Brain microvascular endothelial cell (primary cell): ENCODE results near the gene FOXA3.
"Not testable (repeated sequence)": the region's sequence is repeated elsewhere in the genome, so short reads cannot be mapped to it uniquely, and the experiment has no call there.

Experiments used
- DNase-seq: peaks from one replicate; pipeline ENCODE4 v3.0.0-alpha.2; 2020
- H3K27ac ChIP-seq: fragments of 250-450 bp; sonication (Bioruptor Pico); 2 replicates; pipeline ENCODE4 v1.5.1; 2020; ENCODE audit warnings: mild to moderate bottlenecking, moderate library complexity
- H3K27me3 ChIP-seq: fragments of 250-450 bp; sonication (Bioruptor Pico); replicated peaks from 2 replicates; pipeline ENCODE4 v1.5.1; 2020; ENCODE audit warnings: mild to moderate bottlenecking
- H3K36me3 ChIP-seq: fragments of 250-450 bp; sonication (Bioruptor Pico); replicated peaks from 2 replicates; pipeline ENCODE4 v1.5.1; 2020; ENCODE audit warnings: mild to moderate bottlenecking
- H3K4me3 ChIP-seq: 2 replicates; pipeline ENCODE4 v1.5.1; 2011; ENCODE audit warnings: low read depth, mild to moderate bottlenecking, control low read depth, low read length, moderate library complexity
- CTCF ChIP-seq: IDR thresholded peaks from 2 replicates; pipeline ENCODE4 v1.5.1; 2011; ENCODE audit warnings: low read depth, mild to moderate bottlenecking, moderate library complexity, low read length, control low read depth, inconsistent platforms; ENCODE audit errors: missing control alignments
- in situ Hi-C: cut with HindIII; loops from 2 replicates; pipeline ENCODE4 v1.10.0; 2017; ENCODE audit warnings: low sequenced_read_pairs, low pct_ligation_motif_present

FOXA3 gene

GRCh38 chr19:45865269-45865948 is 1.3 kb downstream of the FOXA3 start:
- DNase-seq: no peak
- no peak for TF ChIP-seq CTCF
- Histone ChIP-seq H3K27me3 (peaks cover 21% of the 10 kb centered on the region), H3K27ac (no peak overlapping the region), H3K36me3 (no peaks in the 10 kb centered on the region), H3K4me3 (no peak overlapping the region)
- in situ Hi-C loops: no loop called here

GRCh38 chr19:45866400-45867176 is 2.5 kb downstream of the FOXA3 start:
- H3K4me3 ChIP-seq: no peak overlapping the region
- H3K27ac ChIP-seq: no peak overlapping the region
- DNase-seq: no peak
- no peak for TF ChIP-seq CTCF
- H3K27me3 ChIP-seq: peaks cover 21% of the 10 kb centered on the region
- no peaks in the 10 kb centered on the region for H3K36me3 ChIP-seq
- in situ Hi-C loops: no loop called here

GRCh38 chr19:45867241-45867640 is 3.1 kb downstream of the FOXA3 start:
- H3K36me3 ChIP-seq, H3K4me3 ChIP-seq, in situ Hi-C loops, H3K27ac ChIP-seq, DNase-seq: not testable (repeated sequence)
- H3K27me3 ChIP-seq: peaks cover 21% of the 10 kb centered on the region

GRCh38 chr19:45870798-45871197 is 6.7 kb downstream of the FOXA3 start:
- Histone ChIP-seq H3K36me3 (no peaks in the 10 kb centered on the region), H3K4me3 (no peak overlapping the region), H3K27me3 (no peaks in the 10 kb centered on the region), H3K27ac (no peak overlapping the region)
- no peak for TF ChIP-seq CTCF
- DNase-seq: no peak
- in situ Hi-C loops: no loop called here

- no peak for TF ChIP-seq CTCF
- H3K27ac ChIP-seq: no peak overlapping the region
- no peaks in the 10 kb centered on the region for H3K27me3 ChIP-seq
- in situ Hi-C loops: no loop called here
- H3K36me3 ChIP-seq: no peaks in the 10 kb centered on the region
- H3K4me3 ChIP-seq: no peak overlapping the region
- DNase-seq: no peak
Observed at GRCh38 chr19:45872095-45872919, 8.2 kb downstream of the FOXA3 start.

GRCh38 chr19:45873219-45873772 is 9.2 kb downstream of the FOXA3 start:
- in situ Hi-C loops: no loop called here
- no peaks in the 10 kb centered on the region for H3K27me3 ChIP-seq

More at GRCh38 chr19:45873219-45873772, 9.2 kb downstream of the FOXA3 start:
- Histone ChIP-seq H3K27ac (no peak overlapping the region), H3K4me3 (no peak overlapping the region), H3K36me3 (no peaks in the 10 kb centered on the region)
- no peak for DNase-seq
- no peak for TF ChIP-seq CTCF
